Measurements from ENCODE around the gene SPAG9.

SPAG9 gene

GRCh38 chr17:51028176-51028863 lies 92.3 kb downstream of the SPAG9 start:
- Histone ChIP-seq H3K9me3 (ENCODE audit: control insufficient read depth, low read depth, low read length) (no peaks in the 10 kb centered on the region), H3K27ac (ENCODE audit: low read length) (no peak overlapping the region), H3K4me1 (ENCODE audit: control insufficient read depth, low read depth, low read length) (no peaks in the 10 kb centered on the region), H3K36me3 (ENCODE audit: control insufficient read depth, low read depth, low read length) (no peaks in the 10 kb centered on the region), H3K4me3 (ENCODE audit: low read length) (no peak overlapping the region), H3K9ac (ENCODE audit: low read length) (no peak overlapping the region), H3K27me3 (ENCODE audit: control insufficient read depth, insufficient read depth, low read length) (no peaks in the 10 kb centered on the region)

DNA sequence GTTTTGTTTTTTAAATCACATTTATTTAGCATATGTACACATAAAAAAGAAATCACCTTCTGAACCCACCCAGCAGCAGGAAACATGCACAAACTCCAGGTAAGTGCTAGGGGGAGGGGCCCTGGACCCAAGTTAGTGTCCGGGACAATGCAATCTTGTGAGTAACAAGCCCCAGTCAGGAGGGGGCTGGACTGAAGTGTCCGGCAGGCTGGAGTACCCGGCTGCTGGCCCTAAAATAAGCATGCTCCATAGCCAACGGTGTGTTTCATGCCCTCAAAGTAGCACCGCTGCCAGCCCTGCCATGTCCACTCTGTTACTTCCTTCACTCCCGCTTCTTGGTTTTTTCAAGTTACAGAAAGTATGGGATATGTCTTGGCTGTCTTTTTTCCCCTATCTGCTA lies 102.1 kb downstream of the SPAG9 start:
- no peak overlapping the region for H3K27ac ChIP-seq (ENCODE audit: low read length)
- no peak overlapping the region for H3K4me3 ChIP-seq (ENCODE audit: low read length)
- H3K36me3 ChIP-seq (ENCODE audit: control insufficient read depth, low read depth, low read length), result peaks cover 31% of the 10 kb centered on the region
- H3K4me1 ChIP-seq (ENCODE audit: control insufficient read depth, low read depth, low read length), result no peaks in the 10 kb centered on the region
- no peaks in the 10 kb centered on the region for H3K27me3 ChIP-seq (ENCODE audit: control insufficient read depth, insufficient read depth, low read length)
- no peak overlapping the region for H3K9ac ChIP-seq (ENCODE audit: low read length)
- no peaks in the 10 kb centered on the region for H3K9me3 ChIP-seq (ENCODE audit: control insufficient read depth, low read depth, low read length)

- Histone ChIP-seq H3K9me3 (ENCODE audit: control insufficient read depth, low read depth, low read length) (no peaks in the 10 kb centered on the region), H3K27ac (ENCODE audit: low read length) (no peak overlapping the region), H3K4me3 (ENCODE audit: low read length) (no peak overlapping the region), H3K9ac (ENCODE audit: low read length) (no peak overlapping the region), H3K4me1 (ENCODE audit: control insufficient read depth, low read depth, low read length) (no peaks in the 10 kb centered on the region), H3K36me3 (ENCODE audit: control insufficient read depth, low read depth, low read length) (peaks cover 34% of the 10 kb centered on the region), H3K27me3 (ENCODE audit: control insufficient read depth, insufficient read depth, low read length) (no peaks in the 10 kb centered on the region)
Observed at GRCh38 chr17:51017270-51017669, 103.4 kb downstream of the SPAG9 start.

- no peaks in the 10 kb centered on the region for H3K9me3 ChIP-seq (ENCODE audit: control insufficient read depth, low read depth, low read length)
- no peaks in the 10 kb centered on the region for H3K4me1 ChIP-seq (ENCODE audit: control insufficient read depth, low read depth, low read length)
- no peaks in the 10 kb centered on the region for H3K27me3 ChIP-seq (ENCODE audit: control insufficient read depth, insufficient read depth, low read length)
- peaks cover 34% of the 10 kb centered on the region for H3K36me3 ChIP-seq (ENCODE audit: control insufficient read depth, low read depth, low read length)
- no peak overlapping the region for H3K9ac ChIP-seq (ENCODE audit: low read length)
- H3K27ac ChIP-seq (ENCODE audit: low read length), result no peak overlapping the region
- H3K4me3 ChIP-seq (ENCODE audit: low read length), result no peak overlapping the region
Observed at GRCh38 chr17:51016099-51016498, 104.6 kb downstream of the SPAG9 start.

DNA sequence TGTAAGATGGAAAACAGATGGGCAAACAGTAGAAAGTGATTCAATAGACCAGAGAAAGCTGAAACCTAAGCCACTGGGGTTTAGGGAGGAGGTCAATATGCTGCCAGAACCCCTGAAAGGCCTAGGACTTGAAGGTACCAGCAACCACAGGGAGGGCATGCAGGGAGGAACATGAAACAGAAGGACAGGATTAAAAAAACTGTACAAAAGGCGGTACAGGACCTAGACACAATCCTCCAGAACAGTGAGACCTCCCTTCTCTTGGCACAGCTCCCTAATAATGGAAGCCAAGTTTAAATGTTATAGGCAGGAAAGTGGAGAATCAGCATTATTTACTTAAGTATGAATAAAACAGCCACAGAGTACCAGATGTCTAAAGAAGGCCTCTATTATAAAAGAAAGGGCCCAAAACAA lies 105.5 kb downstream of the SPAG9 start:
- Histone ChIP-seq H3K27ac (ENCODE audit: low read length) (no peak overlapping the region), H3K36me3 (ENCODE audit: control insufficient read depth, low read depth, low read length) (peaks cover 28% of the 10 kb centered on the region), H3K4me3 (ENCODE audit: low read length) (no peak overlapping the region)

GRCh38 chr17:51014129-51014528 lies 106.5 kb downstream of the SPAG9 start:
- no peaks in the 10 kb centered on the region for H3K27me3 ChIP-seq (ENCODE audit: control insufficient read depth, insufficient read depth, low read length)
- H3K4me3 ChIP-seq (ENCODE audit: low read length), result no peak overlapping the region
- no peak overlapping the region for H3K9ac ChIP-seq (ENCODE audit: low read length)
- H3K36me3 ChIP-seq (ENCODE audit: control insufficient read depth, low read depth, low read length), result peaks cover 24% of the 10 kb centered on the region
- no peaks in the 10 kb centered on the region for H3K9me3 ChIP-seq (ENCODE audit: control insufficient read depth, low read depth, low read length)
- no peak overlapping the region for H3K27ac ChIP-seq (ENCODE audit: low read length)
- H3K4me1 ChIP-seq (ENCODE audit: control insufficient read depth, low read depth, low read length), result no peaks in the 10 kb centered on the region

More for the DNA sequence above, 105.5 kb downstream of the SPAG9 start:
- H3K9ac ChIP-seq (ENCODE audit: low read length), result no peak overlapping the region
- no peaks in the 10 kb centered on the region for H3K27me3 ChIP-seq (ENCODE audit: control insufficient read depth, insufficient read depth, low read length)
- no peaks in the 10 kb centered on the region for H3K4me1 ChIP-seq (ENCODE audit: control insufficient read depth, low read depth, low read length)
- no peaks in the 10 kb centered on the region for H3K9me3 ChIP-seq (ENCODE audit: control insufficient read depth, low read depth, low read length)

- H3K4me3 ChIP-seq (ENCODE audit: low read length), result no peak overlapping the region
- H3K27ac ChIP-seq (ENCODE audit: low read length), result no peak overlapping the region
- H3K4me1 ChIP-seq (ENCODE audit: control insufficient read depth, low read depth, low read length), result no peaks in the 10 kb centered on the region
- peaks cover 22% of the 10 kb centered on the region for H3K36me3 ChIP-seq (ENCODE audit: control insufficient read depth, low read depth, low read length)
- H3K9me3 ChIP-seq (ENCODE audit: control insufficient read depth, low read depth, low read length), result no peaks in the 10 kb centered on the region
- no peaks in the 10 kb centered on the region for H3K27me3 ChIP-seq (ENCODE audit: control insufficient read depth, insufficient read depth, low read length)
- H3K9ac ChIP-seq (ENCODE audit: low read length), result no peak overlapping the region
Observed at GRCh38 chr17:51013322-51013721, 107.3 kb downstream of the SPAG9 start.

GRCh38 chr17:51012538-51012937 lies 108.1 kb downstream of the SPAG9 start:
- no peak overlapping the region for H3K27ac ChIP-seq (ENCODE audit: low read length)
- peaks cover 24% of the 10 kb centered on the region for H3K36me3 ChIP-seq (ENCODE audit: control insufficient read depth, low read depth, low read length)
- no peaks in the 10 kb centered on the region for H3K4me1 ChIP-seq (ENCODE audit: control insufficient read depth, low read depth, low read length)
- no peaks in the 10 kb centered on the region for H3K27me3 ChIP-seq (ENCODE audit: control insufficient read depth, insufficient read depth, low read length)
- H3K4me3 ChIP-seq (ENCODE audit: low read length), result no peak overlapping the region
- H3K9ac ChIP-seq (ENCODE audit: low read length), result no peak overlapping the region
- no peaks in the 10 kb centered on the region for H3K9me3 ChIP-seq (ENCODE audit: control insufficient read depth, low read depth, low read length)

- Histone ChIP-seq H3K27me3 (ENCODE audit: control insufficient read depth, insufficient read depth, low read length) (no peaks in the 10 kb centered on the region), H3K36me3 (ENCODE audit: control insufficient read depth, low read depth, low read length) (peaks cover 35% of the 10 kb centered on the region), H3K9me3 (ENCODE audit: control insufficient read depth, low read depth, low read length) (no peaks in the 10 kb centered on the region), H3K4me3 (ENCODE audit: low read length) (no peak overlapping the region), H3K9ac (ENCODE audit: low read length) (no peak overlapping the region), H3K4me1 (ENCODE audit: control insufficient read depth, low read depth, low read length) (no peaks in the 10 kb centered on the region), H3K27ac (ENCODE audit: low read length) (no peak overlapping the region)
Observed at GRCh38 chr17:51010173-51010675, 110.4 kb downstream of the SPAG9 start.

GRCh38 chr17:51006601-51007000 lies 114.1 kb downstream of the SPAG9 start:
- Histone ChIP-seq H3K27me3 (ENCODE audit: control insufficient read depth, insufficient read depth, low read length) (no peaks in the 10 kb centered on the region), H3K9ac (ENCODE audit: low read length) (no peak overlapping the region), H3K9me3 (ENCODE audit: control insufficient read depth, low read depth, low read length) (no peaks in the 10 kb centered on the region), H3K27ac (ENCODE audit: low read length) (no peak overlapping the region), H3K36me3 (ENCODE audit: control insufficient read depth, low read depth, low read length) (peaks cover 35% of the 10 kb centered on the region), H3K4me1 (ENCODE audit: control insufficient read depth, low read depth, low read length) (no peaks in the 10 kb centered on the region), H3K4me3 (ENCODE audit: low read length) (no peak overlapping the region)

GRCh38 chr17:51005768-51006167 lies 114.9 kb downstream of the SPAG9 start:
- H3K36me3 ChIP-seq (ENCODE audit: control insufficient read depth, low read depth, low read length), result peaks cover 38% of the 10 kb centered on the region
- H3K4me3 ChIP-seq (ENCODE audit: low read length), result no peak overlapping the region
- H3K9ac ChIP-seq (ENCODE audit: low read length), result no peak overlapping the region
- no peaks in the 10 kb centered on the region for H3K27me3 ChIP-seq (ENCODE audit: control insufficient read depth, insufficient read depth, low read length)
- H3K9me3 ChIP-seq (ENCODE audit: control insufficient read depth, low read depth, low read length), result no peaks in the 10 kb centered on the region
- no peaks in the 10 kb centered on the region for H3K4me1 ChIP-seq (ENCODE audit: control insufficient read depth, low read depth, low read length)
- H3K27ac ChIP-seq (ENCODE audit: low read length), result no peak overlapping the region

GRCh38 chr17:51004249-51004648 lies 116.4 kb downstream of the SPAG9 start:
- Histone ChIP-seq H3K36me3 (ENCODE audit: control insufficient read depth, low read depth, low read length) (peaks cover 46% of the 10 kb centered on the region), H3K4me3 (ENCODE audit: low read length) (no peak overlapping the region), H3K9me3 (ENCODE audit: control insufficient read depth, low read depth, low read length) (no peaks in the 10 kb centered on the region), H3K9ac (ENCODE audit: low read length) (no peak overlapping the region), H3K27me3 (ENCODE audit: control insufficient read depth, insufficient read depth, low read length) (no peaks in the 10 kb centered on the region), H3K4me1 (ENCODE audit: control insufficient read depth, low read depth, low read length) (no peaks in the 10 kb centered on the region), H3K27ac (ENCODE audit: low read length) (no peak overlapping the region)

All from iPS-18a (cell line).